HepG2 (cell line): Measurements from ENCODE around the gene TUFM. TPM values are rescaled to one million over a fixed set of nuclear protein-coding genes. Genes with fewer than 3 reads are reported as not detected.

Experiments used
- ATAC-seq: fragments of 200-7000 bp; cut with Tn5 transposase; 3 replicates; pipeline ENCODE4 v1.9.1; 2020; ENCODE audit warnings: mild to moderate bottlenecking, moderate library complexity
- BruUV-seq: library from RNA; stranded (reverse); fragments of 400-500 nt; replicated peaks from 2 replicates; lab custom pipeline; 2021; lab: Mats Ljungman, UMichigan
- CTCF ChIA-PET: fragments of 300-600 bp; formaldehyde crosslinking; extraction: SDS; loops from one replicate; lab custom pipeline; 2021; ENCODE audit warnings: low total read pairs, inconsistent platforms, low intra/inter-chr PET ratio; lab: Yijun Ruan, JAX
- POLR2A ChIA-PET: fragments of 350-600 bp; sonication (Branson Sonifier 250); formaldehyde crosslinking; loops from one replicate; lab custom pipeline; 2020; ENCODE audit warnings: antibody characterized with exemption, inconsistent platforms; lab: Yijun Ruan, JAX
- DNase-seq: peaks from one replicate; pipeline ENCODE4 v3.0.0-alpha.2; 2015; ENCODE audit warnings: low spot score
- FAIRE-seq: peaks from 3 replicates; lab custom pipeline; 2011; peaks lifted over from hg19 to GRCh38; lab: Jason Lieb, UNC
- H2AFZ ChIP-seq: one replicate; pipeline ENCODE4 v1.6.1; 2011; ENCODE audit warnings: low read length, inconsistent platforms
- H3K27ac ChIP-seq: fragments of 300-600 bp; 3 replicates; pipeline ENCODE4 v1.8.0; 2011; ENCODE audit warnings: mixed run types, mild to moderate bottlenecking, mixed read lengths, low read length, inconsistent platforms; ENCODE audit not compliant: insufficient read depth; ENCODE audit errors: extremely low read length
- H3K27me3 ChIP-seq, 2 experiments: fragments of 200-600 bp in 1 of 2; 2 replicates in 1 of 2; 3 replicates in 1 of 2; pipeline versions ENCODE4 v1.6.0 to v1.8.0; 2011; ENCODE audit warnings: low read length in 2 of 2, mild to moderate bottlenecking in 2 of 2, moderate library complexity in 2 of 2, inconsistent platforms in 1 of 2; ENCODE audit not compliant: insufficient read depth in 2 of 2, control insufficient read depth in 1 of 2
- H3K36me3 ChIP-seq, 2 experiments: fragments of 200-600 bp in 1 of 2; replicated peaks in 1 of 2; 2 replicates in 1 of 2; 3 replicates in 1 of 2; pipeline versions ENCODE4 v1.5.1 to v1.8.0; 2011; ENCODE audit warnings: low read length in 2 of 2, inconsistent platforms in 1 of 2; ENCODE audit not compliant: insufficient read depth in 2 of 2, control insufficient read depth in 1 of 2
- H3K4me1 ChIP-seq: 2 replicates; pipeline ENCODE4 v1.5.1; 2012; ENCODE audit warnings: low read length, inconsistent platforms; ENCODE audit not compliant: insufficient read depth
- H3K4me2 ChIP-seq: 2 replicates; pipeline ENCODE4 v1.6.0; 2011; ENCODE audit warnings: low read depth, low read length, inconsistent platforms
- H3K4me3 ChIP-seq, 3 experiments: fragments of 200-600 bp in 1 of 3; sonication (generic), shearing (Covaris generic) in 1 of 3; replicated peaks in 1 of 3; 2 replicates each; pipeline ENCODE4 v1.5.1; 2011 to 2016; ENCODE audit warnings: low read length in 3 of 3, inconsistent platforms in 2 of 3, low read depth in 2 of 3, mild to moderate bottlenecking in 2 of 3, control low read depth in 1 of 3, mixed read lengths in 1 of 3; ENCODE audit not compliant: insufficient read depth in 1 of 3
- H3K79me2 ChIP-seq: one replicate; pipeline ENCODE4 v1.6.1; 2011; ENCODE audit warnings: low read length, inconsistent platforms; ENCODE audit not compliant: insufficient read depth
- H3K9ac ChIP-seq: 2 replicates; pipeline ENCODE4 v1.6.0; 2011; ENCODE audit warnings: mild to moderate bottlenecking, low read depth, low read length, inconsistent platforms; ENCODE audit not compliant: insufficient read depth
- H3K9me3 ChIP-seq: 2 replicates; pipeline ENCODE4 v1.5.1; 2012; ENCODE audit warnings: mild to moderate bottlenecking, low read length
- H4K20me1 ChIP-seq: 2 replicates; pipeline ENCODE4 v1.6.0; 2011; ENCODE audit warnings: inconsistent platforms, mild to moderate bottlenecking, low read length, moderate library complexity; ENCODE audit not compliant: insufficient read depth
- ATF7 ChIP-seq, 2 experiments: fragments of 450-650 bp in 1 of 2; sonication (generic) in 1 of 2; formaldehyde crosslinking in 1 of 2; IDR thresholded peaks; 2 replicates each; pipeline versions ENCODE4 v1.4.0 to v1.6.1; 2016 to 2020; ENCODE audit warnings: antibody characterized with exemption in 1 of 2, mild to moderate bottlenecking in 1 of 2, missing genetic modification reagents in 1 of 2
- CBX2 ChIP-seq, 2 experiments: fragments of 200-600 bp in 1 of 2; sonication (generic); formaldehyde crosslinking in 1 of 2; IDR thresholded peaks; 2 replicates each; pipeline versions ENCODE4 v1.7.0 to v1.8.1; 2018 to 2022; ENCODE audit warnings: low read depth in 2 of 2, low read length in 1 of 2, mild to moderate bottlenecking in 1 of 2, missing genetic modification reagents in 1 of 2
- CHCHD3 ChIP-seq: sonication (generic); formaldehyde crosslinking; IDR thresholded peaks from 2 replicates; pipeline ENCODE4 v1.8.0; 2022; ENCODE audit warnings: mild to moderate bottlenecking, missing genetic modification reagents, moderate library complexity
- CHD2 ChIP-seq: IDR thresholded peaks from 2 replicates; pipeline ENCODE4 v1.6.1; 2011; ENCODE audit warnings: low read depth, low read length, improper control_type of control experiment
- CSRNP1 ChIP-seq: sonication (generic); formaldehyde crosslinking; IDR thresholded peaks from 2 replicates; pipeline ENCODE4 v1.8.1; 2023; ENCODE audit warnings: mild to moderate bottlenecking, missing genetic modification reagents
- EHMT2 ChIP-seq: fragments of 200-600 bp; sonication (generic); IDR thresholded peaks from 2 replicates; pipeline ENCODE4 v1.7.0; 2017; ENCODE audit warnings: antibody characterized with exemption, low read depth, low read length, borderline replicate concordance
- FOXJ3 ChIP-seq: sonication (generic); formaldehyde crosslinking; IDR thresholded peaks from 2 replicates; pipeline ENCODE4 v1.4.0; 2020; ENCODE audit warnings: missing genetic modification reagents, mild to moderate bottlenecking, borderline replicate concordance
- HIVEP1 ChIP-seq: sonication (generic); formaldehyde crosslinking; IDR thresholded peaks from 2 replicates; pipeline ENCODE4 v1.4.0; 2020; ENCODE audit warnings: mild to moderate bottlenecking, missing genetic modification reagents
- NCOA2 ChIP-seq: sonication (generic); formaldehyde crosslinking; IDR thresholded peaks from 2 replicates; pipeline ENCODE4 v1.8.0; 2022; ENCODE audit warnings: inconsistent platforms
- NFIB ChIP-seq: sonication (generic); formaldehyde crosslinking; IDR thresholded peaks from 2 replicates; pipeline ENCODE4 v1.9.0; 2021; ENCODE audit warnings: missing genetic modification reagents, mild to moderate bottlenecking, borderline replicate concordance
- NR2F6 ChIP-seq, 2 experiments: IDR thresholded peaks; 2 replicates each; pipeline ENCODE4 v1.6.1; 2016; ENCODE audit warnings: antibody characterized with exemption in 1 of 2, mild to moderate bottlenecking in 1 of 2
- RAD51 ChIP-seq: fragments of 450-650 bp; IDR thresholded peaks from 2 replicates; pipeline ENCODE4 v1.6.1; 2016; ENCODE audit warnings: borderline replicate concordance
- SIX4 ChIP-seq: sonication (generic); formaldehyde crosslinking; IDR thresholded peaks from 2 replicates; pipeline ENCODE4 v1.4.0; 2020; ENCODE audit warnings: missing genetic modification reagents
- SP1 ChIP-seq, 2 experiments: fragments of 450-650 bp in 1 of 2; sonication (generic) in 1 of 2; formaldehyde crosslinking in 1 of 2; IDR thresholded peaks; 2 replicates each; pipeline versions ENCODE4 v1.4.0 to v1.6.1; 2016 to 2020; ENCODE audit warnings: missing genetic modification reagents in 1 of 2
- ZMYM3 ChIP-seq: sonication (generic); formaldehyde crosslinking; IDR thresholded peaks from 2 replicates; pipeline ENCODE4 v1.5.1; 2020; ENCODE audit warnings: mild to moderate bottlenecking, missing genetic modification reagents
- ZNF629 ChIP-seq: sonication (generic); formaldehyde crosslinking; conservative IDR thresholded peaks from 2 replicates; pipeline ENCODE4 v1.5.0; 2020; ENCODE audit warnings: missing genetic modification reagents
- ZNF740 ChIP-seq: sonication (generic); formaldehyde crosslinking; IDR thresholded peaks from 2 replicates; pipeline ENCODE4 v1.4.0; 2020; ENCODE audit warnings: missing genetic modification reagents
- ZNF746 ChIP-seq: sonication (generic); formaldehyde crosslinking; IDR thresholded peaks from 2 replicates; pipeline ENCODE4 v1.8.0; 2022; ENCODE audit warnings: mild to moderate bottlenecking, missing genetic modification reagents
- ZNF782 ChIP-seq: sonication (generic); formaldehyde crosslinking; IDR thresholded peaks from 2 replicates; pipeline ENCODE4 v1.4.0; 2020; ENCODE audit warnings: missing genetic modification reagents, mild to moderate bottlenecking, borderline replicate concordance
- WGBS: methylation state at CpG from one replicate; pipeline ENCODE4 v1.1.6; 2017; ENCODE audit warnings: low lambda C conversion rate; 5-methylcytosine and 5-hydroxymethylcytosine counted together
- in situ Hi-C: cut with HindIII; loops from 2 replicates; pipeline ENCODE4 v1.10.0; 2017; ENCODE audit warnings: low pct_unique_long_range_greater_than_20kb; ENCODE audit not compliant: extremely low pct_ligation_motif_present
- intact Hi-C: fragments of 100-400 bp; cut with micrococcal nuclease; formaldehyde crosslinking; loops from one replicate; pipeline ENCODE4 v1.10.0; 2022; ENCODE audit not compliant: unreplicated experiment
- polyA plus RNA-seq, 8 experiments: library from polyadenylated mRNA; depleted of rRNA in 3 of 8; stranded (reverse) in 7 of 8; unstranded in 1 of 8; fragments of >200 nt; fragmentation: Illumina TruSeq in 4 of 8; extraction: Trizol in 4 of 8; gene quantifications; 2 replicates each; pipeline versions ENCODE4 v1.2.1 to v1.2.3, GENCODE V29; 2011 to 2016; ENCODE audit warnings: low read depth in 4 of 8, missing spikeins in 1 of 8, mixed read lengths in 1 of 8; ENCODE audit not compliant: insufficient read depth in 1 of 8
- total RNA-seq, 5 experiments: library from RNA; depleted of rRNA; stranded (reverse); fragments of >200 nt; fragmentation: Illumina TruSeq; extraction: Trizol; gene quantifications; 2 replicates each; pipeline ENCODE4 v1.2.3, GENCODE V29; 2016; ENCODE audit warnings: low read depth in 1 of 5

The TUFM gene
- total and polyA plus RNA-seq, 2 of the 13 experiments (the other 11 are each of a cell fraction or from before 2014, with no cell fraction given) = 206 to 298 TPM

DNA sequence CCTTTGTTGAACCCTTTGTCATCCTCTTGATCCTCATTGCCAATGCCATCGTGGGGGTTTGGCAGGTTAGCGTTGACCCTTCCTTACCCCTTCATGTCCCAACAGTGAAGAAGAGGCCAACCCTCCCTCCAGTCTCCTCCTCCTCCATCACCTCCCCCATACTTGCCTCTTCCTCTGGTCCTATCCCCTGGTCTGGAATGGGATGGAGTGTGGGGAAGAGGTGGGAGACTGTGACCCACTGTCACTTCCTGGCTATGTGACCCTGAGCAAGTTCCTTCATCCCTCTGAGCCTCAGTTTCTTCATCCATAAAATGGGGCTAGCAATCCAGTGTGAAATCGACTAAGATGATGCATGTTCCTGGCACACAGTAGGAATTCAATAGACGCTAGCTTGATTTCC is 34.8 kb upstream of the TUFM start:
- intact Hi-C loops (no loop called here), in situ Hi-C loops (no loop called here)
- 90% methylated on average over 4 of the region's 4 CpGs for WGBS
- Histone ChIP-seq H3K27ac (no peak overlapping the region), H3K9me3 (no peaks in the 10 kb centered on the region), H3K79me2 (no peaks in the 10 kb centered on the region), H3K4me2 (no peak overlapping the region), H3K4me3 (no peak overlapping the region), H4K20me1 (no peaks in the 10 kb centered on the region), H3K36me3 (peaks cover 5 to 13% of the 10 kb centered on the region in 2 experiments; a peak in 4 of 5 replicates), H3K9ac (no peak overlapping the region), H3K4me1 (no peaks in the 10 kb centered on the region), H2AFZ (no peak overlapping the region), H3K27me3 (no peaks in the 10 kb centered on the region)
- ATAC-seq (no peak), DNase-seq (no peak), FAIRE-seq (no peak)
- no TSS peak for BruUV-seq
- POLR2A ChIA-PET = no interaction called here
- TF ChIP-seq EHMT2 (no peak), ZNF629 (CRISPR knock-in tag) (peak; percentile 91), ZMYM3 (CRISPR knock-in tag) (peak; percentile 44; the same call in 1 of the 2 replicates), HIVEP1 (CRISPR knock-in tag) (no peak), NR2F6 (IDR thresholded peaks at IDR 0.05) (no peak), NR2F6 (CRISPR knock-in tag; IDR thresholded peaks at IDR 0.05) (no peak)
- CTCF ChIA-PET = no interaction called here

GRCh38 chr16:28880589-28880915 is 34.4 kb upstream of the TUFM start:
- Histone ChIP-seq H3K4me1 (no peaks in the 10 kb centered on the region), H3K27me3 (no peaks in the 10 kb centered on the region), H3K4me3 (no peak overlapping the region), H3K79me2 (no peaks in the 10 kb centered on the region), H3K9ac (no peak overlapping the region), H3K9me3 (no peaks in the 10 kb centered on the region), H3K4me2 (no peak overlapping the region), H3K27ac (no peak overlapping the region), H4K20me1 (no peaks in the 10 kb centered on the region), H2AFZ (no peak overlapping the region), H3K36me3 (peaks cover 5 to 11% of the 10 kb centered on the region in 2 experiments; a peak in 4 of 5 replicates)
- FAIRE-seq (no peak), ATAC-seq (no peak), DNase-seq (no peak)
- WGBS = 98% methylated on average over 10 of the region's 11 CpGs
- intact Hi-C loops (no loop called here), in situ Hi-C loops (no loop called here)
- BruUV-seq = no TSS peak
- CTCF ChIA-PET = no interaction called here
- POLR2A ChIA-PET = no interaction called here
- TF ChIP-seq NFIB (no peak), ATF7 (IDR thresholded peaks at IDR 0.05) (no peak), ATF7 (CRISPR knock-in tag; IDR thresholded peaks at IDR 0.05) (no peak), CHCHD3 (no peak), ZNF746 (CRISPR knock-in tag) (no peak), ZNF740 (no peak), SIX4 (CRISPR knock-in tag) (no peak), RAD51 (no peak), NCOA2 (CRISPR knock-in tag) (no peak), CSRNP1 (CRISPR knock-in tag) (no peak), SP1 (IDR thresholded peaks at IDR 0.05) (no peak), SP1 (CRISPR knock-in tag; IDR thresholded peaks at IDR 0.05) (no peak), ZNF782 (CRISPR knock-in tag) (no peak), CBX2 (IDR thresholded peaks at IDR 0.05; ENCODE audit: low read depth, low read length) (no peak), CBX2 (CRISPR knock-in tag; IDR thresholded peaks at IDR 0.05; ENCODE audit: low read depth) (no peak), CHD2 (no peak), FOXJ3 (CRISPR knock-in tag) (no peak)
